Fibroblast of lung (primary cell): ENCODE measurements around the gene CUL3. TPM values are rescaled to one million over a fixed set of nuclear protein-coding genes. Genes with fewer than 3 reads are reported as not detected.
A peak's percentile ranks its signal among the peaks of the same experiment; 100 is the strongest.

ENCODE experiments used
- DNase-seq, 2 donors: peaks; one replicate each; pipeline versions ENCODE4 v3.0.0 to v3.0.0-alpha.2; 2010; ENCODE audit warnings: low read depth in 2 of 2
- H2AFZ ChIP-seq: 2 replicates; pipeline ENCODE4 v1.5.1; 2012; ENCODE audit warnings: low read length, control low read depth, inconsistent platforms
- H3K27ac ChIP-seq: 2 replicates; pipeline ENCODE4 v1.5.1; 2011; ENCODE audit warnings: low read length, control low read depth; ENCODE audit not compliant: insufficient read depth
- H3K27me3 ChIP-seq: 2 replicates; pipeline ENCODE4 v1.5.1; 2011; ENCODE audit warnings: mild to moderate bottlenecking, low read length; ENCODE audit not compliant: control insufficient read depth, insufficient read depth
- H3K36me3 ChIP-seq: 2 replicates; pipeline ENCODE4 v1.5.1; 2011; ENCODE audit warnings: low read length; ENCODE audit not compliant: control insufficient read depth, insufficient read depth
- H3K4me1 ChIP-seq: 2 replicates; pipeline ENCODE4 v1.5.1; 2011; ENCODE audit warnings: low read length; ENCODE audit not compliant: control insufficient read depth, insufficient read depth; ENCODE audit errors: extremely low read depth
- H3K4me2 ChIP-seq: 2 replicates; pipeline ENCODE4 v1.5.1; 2011; ENCODE audit warnings: low read length, control low read depth; ENCODE audit not compliant: insufficient read depth; ENCODE audit errors: extremely low read depth
- H3K4me3 ChIP-seq, 4 experiments: fragments of 200-600 bp in 1 of 4; sonication (generic) in 1 of 4; replicated peaks in 1 of 4; 2 replicates each; pipeline ENCODE4 v1.5.1; 2011 to 2016; ENCODE audit warnings: low read length in 4 of 4, low read depth in 3 of 4, mild to moderate bottlenecking in 3 of 4, control low read depth in 2 of 4, inconsistent platforms in 1 of 4, mixed read lengths in 1 of 4; ENCODE audit not compliant: insufficient read depth in 1 of 4; ENCODE audit errors: control extremely low read depth in 1 of 4
- H3K79me2 ChIP-seq: 2 replicates; pipeline ENCODE4 v1.5.1; 2012; ENCODE audit warnings: mild to moderate bottlenecking, low read length, inconsistent platforms; ENCODE audit not compliant: control insufficient read depth, insufficient read depth
- H3K9ac ChIP-seq: 2 replicates; pipeline ENCODE4 v1.5.1; 2011; ENCODE audit warnings: mild to moderate bottlenecking, low read length, control low read depth; ENCODE audit not compliant: insufficient read depth
- H3K9me3 ChIP-seq: 2 replicates; pipeline ENCODE4 v1.5.1; 2012; ENCODE audit warnings: low read depth, low read length; ENCODE audit not compliant: control insufficient read depth, insufficient read depth
- H4K20me1 ChIP-seq: 2 replicates; pipeline ENCODE4 v1.5.1; 2011; ENCODE audit warnings: low read length; ENCODE audit not compliant: control insufficient read depth, insufficient read depth; ENCODE audit errors: extremely low read depth
- CTCF ChIP-seq, 2 donors: IDR thresholded peaks in 1 of 2; conservative IDR thresholded peaks in 1 of 2; 1 replicate in 1 of 2; 2 replicates in 1 of 2; pipeline ENCODE4 v1.5.1; 2011 to 2012; ENCODE audit warnings: low read length in 2 of 2, control low read depth in 1 of 2, inconsistent platforms in 1 of 2, low read depth in 1 of 2, mild to moderate bottlenecking in 1 of 2
- EZH2 ChIP-seq: IDR thresholded peaks from 2 replicates; pipeline ENCODE4 v1.5.1; 2012; ENCODE audit warnings: low read length, control low read depth, mild to moderate bottlenecking; ENCODE audit errors: missing control alignments
- polyA plus RNA-seq, 2 donors: library from polyadenylated mRNA; depleted of rRNA in 1 of 2; stranded (reverse) in 1 of 2; unstranded in 1 of 2; fragments of >200 nt; gene quantifications; 2 replicates each; pipeline ENCODE4 v1.2.1, GENCODE V29; 2011 to 2012; ENCODE audit warnings: missing spikeins in 1 of 2
- total RNA-seq: library from RNA; depleted of rRNA; stranded (reverse); fragments of >200 nt; gene quantifications from 2 replicates; pipeline ENCODE4 v1.2.1, GENCODE V29; 2014

CUL3 gene
- total and polyA plus RNA-seq, 2 donors (not counting 1 experiment from before 2014, with no cell fraction given), result 65.3 to 69.7 TPM

- Histone ChIP-seq H3K9ac (no peak overlapping the region), H3K79me2 (no peaks in the 10 kb centered on the region), H2AFZ (no peak overlapping the region), H3K4me2 (no peak overlapping the region), H3K9me3 (no peaks in the 10 kb centered on the region), H3K27me3 (no peaks in the 10 kb centered on the region), H3K4me1 (no peaks in the 10 kb centered on the region), H3K36me3 (no peaks in the 10 kb centered on the region), H3K4me3 (no peak overlapping the region), H4K20me1 (no peaks in the 10 kb centered on the region), H3K27ac (no peak overlapping the region)
- no peak for DNase-seq
- TF ChIP-seq CTCF (conservative IDR thresholded peaks at IDR 0.05 in 1 of 2, IDR thresholded peaks at IDR 0.05 in 1 of 2; ENCODE audit: low read depth in 1 of 2, low read length in 2 of 2) (no peak), EZH2 (no peak)
Observed at GRCh38 chr2:224457408-224458096, 127.6 kb downstream of the CUL3 start.

- no peak overlapping the region for H3K4me2 ChIP-seq
- H3K9ac ChIP-seq, result no peak overlapping the region
- no peak for DNase-seq
- no peaks in the 10 kb centered on the region for H4K20me1 ChIP-seq
- H2AFZ ChIP-seq, result no peak overlapping the region
- H3K4me3 ChIP-seq, result no peak overlapping the region
- H3K4me1 ChIP-seq, result no peaks in the 10 kb centered on the region
- no peaks in the 10 kb centered on the region for H3K9me3 ChIP-seq
- no peaks in the 10 kb centered on the region for H3K36me3 ChIP-seq
- TF ChIP-seq EZH2 (no peak), CTCF (conservative IDR thresholded peaks at IDR 0.05 in 1 of 2, IDR thresholded peaks at IDR 0.05 in 1 of 2; ENCODE audit: low read depth in 1 of 2, low read length in 2 of 2) (no peak)
- no peaks in the 10 kb centered on the region for H3K27me3 ChIP-seq
- no peaks in the 10 kb centered on the region for H3K79me2 ChIP-seq
- H3K27ac ChIP-seq, result no peak overlapping the region
Observed at GRCh38 chr2:224453892-224454291, 131.3 kb downstream of the CUL3 start.

- Histone ChIP-seq H3K4me1 (no peaks in the 10 kb centered on the region), H3K36me3 (no peaks in the 10 kb centered on the region), H4K20me1 (no peaks in the 10 kb centered on the region), H3K9me3 (no peaks in the 10 kb centered on the region), H3K27ac (no peak overlapping the region), H3K4me2 (no peak overlapping the region), H3K4me3 (no peak overlapping the region), H3K27me3 (no peaks in the 10 kb centered on the region), H3K79me2 (no peaks in the 10 kb centered on the region), H2AFZ (no peak overlapping the region), H3K9ac (no peak overlapping the region)
- peak; percentile 57 to 76 for TF ChIP-seq CTCF (conservative IDR thresholded peaks at IDR 0.05 in 1 of 2, IDR thresholded peaks at IDR 0.05 in 1 of 2; ENCODE audit: low read depth in 1 of 2, low read length in 2 of 2)
- TF ChIP-seq EZH2, result no peak
- DNase-seq, result peak; percentile 19 to 35
Observed at GRCh38 chr2:224449212-224450147, 135.7 kb downstream of the CUL3 start.
